GM19043 (cell line): ENCODE results near the gene TMEM238.
A peak's percentile ranks its signal among the peaks of the same experiment; 100 is the strongest.
"Not testable (repeated sequence)": the region's sequence is repeated elsewhere in the genome, so short reads cannot be mapped to it uniquely, and the experiment has no call there.

Experiments used
- ATAC-seq: cut with Tn5 transposase; IDR thresholded peaks from one replicate; pipeline ENCODE4 v1.9.1; 2021; ENCODE audit warnings: low read depth; ENCODE audit not compliant: unreplicated experiment

TMEM238 gene

GRCh38 chr19:55402509-55402908 lies 18.4 kb upstream of the TMEM238 start:
- ATAC-seq, result no peak

- ATAC-seq, result not testable (repeated sequence)
These were observed 17.3 kb upstream of the TMEM238 start for GRCh38 chr19:55401390-55401789.

GRCh38 chr19:55400281-55401087 lies 16.4 kb upstream of the TMEM238 start:
- no peak for ATAC-seq

- no peak for ATAC-seq
These were observed 14.3 kb upstream of the TMEM238 start for GRCh38 chr19:55398200-55398925.

- ATAC-seq, result no peak
These were observed 9.0 kb upstream of the TMEM238 start for GRCh38 chr19:55392820-55393761.

GRCh38 chr19:55391702-55392615 lies 7.9 kb upstream of the TMEM238 start:
- ATAC-seq, result no peak

GRCh38 chr19:55391191-55391670 lies 7.1 kb upstream of the TMEM238 start:
- no peak for ATAC-seq

- no peak for ATAC-seq
These were observed 6.4 kb upstream of the TMEM238 start for GRCh38 chr19:55390461-55390880.

- ATAC-seq, result no peak
These were observed 5.6 kb upstream of the TMEM238 start for GRCh38 chr19:55389386-55390317.

GRCh38 chr19:55387736-55388497 lies 3.8 kb upstream of the TMEM238 start:
- no peak for ATAC-seq

GRCh38 chr19:55386493-55386971 lies 2.4 kb upstream of the TMEM238 start:
- no peak for ATAC-seq

- peak; percentile 60 for ATAC-seq
These were observed 1.8 kb upstream of the TMEM238 start, which contains the start of gene RPL28 for GRCh38 chr19:55385724-55386492. RPL28 (plus strand) TSS chr19:55385932; CDS start chr19:55386358, 426 bp downstream.

- peak; percentile 61 for ATAC-seq
These were observed 1.0 kb upstream of the TMEM238 start for GRCh38 chr19:55384920-55385723.

GRCh38 chr19:55383279-55384130 lies 587 bp downstream of the TMEM238 start:
- no peak for ATAC-seq

GRCh38 chr19:55382522-55383054 lies 1.5 kb downstream of the TMEM238 start:
- no peak for ATAC-seq
